Panc1 (cell line): ENCODE measurements around the gene CHST1. TPM values are rescaled to one million over a fixed set of nuclear protein-coding genes. Genes with fewer than 3 reads are reported as not detected.

Experiments
- ATAC-seq: fragments of 200-7000 bp; cut with Tn5 transposase; 2 replicates; pipeline ENCODE4 v1.9.1; 2020; ENCODE audit warnings: mild to moderate bottlenecking, moderate library complexity
- BruUV-seq: library from RNA; stranded (reverse); fragments of 400-500 nt; replicated peaks from 2 replicates; lab custom pipeline; 2021; lab: Mats Ljungman, UMichigan
- CTCF ChIA-PET: fragments of 300-600 bp; sonication (Branson Sonifier 250); formaldehyde crosslinking; loops from one replicate; lab custom pipeline; 2022; ENCODE audit warnings: antibody characterized with exemption; lab: Charles Lee
- POLR2A ChIA-PET: fragments of 300-600 bp; sonication (Branson Sonifier 250); formaldehyde crosslinking; loops from one replicate; lab custom pipeline; 2022; ENCODE audit warnings: antibody characterized with exemption; lab: Charles Lee
- DNase-seq: peaks from one replicate; pipeline ENCODE4 v3.0.0-alpha.2; 2010; ENCODE audit warnings: low read depth, low spot score
- H3K27ac ChIP-seq: 2 replicates; pipeline ENCODE4 v1.5.1; 2011; ENCODE audit warnings: mild to moderate bottlenecking, low read length, inconsistent platforms
- H3K27me3 ChIP-seq: fragments of 200-500 bp; sonication (Bioruptor generic); 2 replicates; pipeline ENCODE4 v1.6.0; 2014; ENCODE audit warnings: low read length, inconsistent platforms; ENCODE audit not compliant: control insufficient read depth, insufficient read depth
- H3K36me3 ChIP-seq: fragments of 200-500 bp; sonication (Bioruptor generic); 2 replicates; pipeline ENCODE4 v1.5.1; 2014; ENCODE audit warnings: inconsistent platforms, mild to moderate bottlenecking, low read length, moderate library complexity; ENCODE audit not compliant: control insufficient read depth, insufficient read depth
- H3K4me1 ChIP-seq: 2 replicates; pipeline ENCODE4 v1.5.1; 2011; ENCODE audit warnings: inconsistent platforms, mild to moderate bottlenecking, low read length, moderate library complexity; ENCODE audit not compliant: control insufficient read depth, insufficient read depth
- H3K4me3 ChIP-seq, 2 experiments: 2 replicates each; pipeline ENCODE4 v1.5.1; 2011 to 2012; ENCODE audit warnings: low read depth in 2 of 2, low read length in 2 of 2, mild to moderate bottlenecking in 2 of 2, inconsistent platforms in 1 of 2, moderate library complexity in 1 of 2
- H3K9me3 ChIP-seq: fragments of 200-500 bp; sonication (Bioruptor generic); 2 replicates; pipeline ENCODE4 v1.5.1; 2014; ENCODE audit warnings: low read depth, mild to moderate bottlenecking, inconsistent platforms, low read length, moderate library complexity; ENCODE audit not compliant: control insufficient read depth, insufficient read depth
- CTCF ChIP-seq: fragments of 450-650 bp; IDR thresholded peaks from 2 replicates; pipeline ENCODE4 v1.5.1; 2017; ENCODE audit warnings: mild to moderate bottlenecking
- POLR2AphosphoS5 ChIP-seq: IDR thresholded peaks from 2 replicates; pipeline ENCODE4 v1.6.1; 2012; ENCODE audit warnings: mild to moderate bottlenecking, low read depth, low read length, moderate library complexity
- REST ChIP-seq, 2 experiments: IDR thresholded peaks; 2 replicates each; pipeline ENCODE4 v1.6.1; 2011 to 2012; ENCODE audit warnings: low read depth in 2 of 2, control low read depth in 1 of 2, low read length in 1 of 2, mild to moderate bottlenecking in 1 of 2, moderate library complexity in 1 of 2; ENCODE audit not compliant: insufficient read depth in 1 of 2
- SIN3A ChIP-seq: IDR thresholded peaks from 2 replicates; pipeline ENCODE4 v1.6.1; 2012; ENCODE audit warnings: low read depth, mild to moderate bottlenecking, low read length, moderate library complexity, borderline replicate concordance; ENCODE audit not compliant: insufficient read depth
- TCF7L2 ChIP-seq: IDR thresholded peaks from 2 replicates; pipeline ENCODE4 v1.6.1; 2011; ENCODE audit warnings: mild to moderate bottlenecking, low read depth, low read length, inconsistent platforms
- in situ Hi-C: cut with HindIII; loops from 2 replicates; pipeline ENCODE4 v1.10.0; 2016; ENCODE audit warnings: low sequenced_read_pairs, low pct_unique_long_range_greater_than_20kb
- intact Hi-C: fragments of 100-400 bp; cut with micrococcal nuclease; formaldehyde crosslinking; loops from one replicate; pipeline ENCODE4 v1.10.0; 2022; ENCODE audit not compliant: unreplicated experiment
- total RNA-seq: library from RNA; stranded (reverse); gene quantifications from one replicate; pipeline ENCODE4 v1.2.1, GENCODE V29; 2021; ENCODE audit not compliant: unreplicated experiment

The CHST1 gene
- total RNA-seq, 1 experiment from 2014 or later, result not detected

DNA sequence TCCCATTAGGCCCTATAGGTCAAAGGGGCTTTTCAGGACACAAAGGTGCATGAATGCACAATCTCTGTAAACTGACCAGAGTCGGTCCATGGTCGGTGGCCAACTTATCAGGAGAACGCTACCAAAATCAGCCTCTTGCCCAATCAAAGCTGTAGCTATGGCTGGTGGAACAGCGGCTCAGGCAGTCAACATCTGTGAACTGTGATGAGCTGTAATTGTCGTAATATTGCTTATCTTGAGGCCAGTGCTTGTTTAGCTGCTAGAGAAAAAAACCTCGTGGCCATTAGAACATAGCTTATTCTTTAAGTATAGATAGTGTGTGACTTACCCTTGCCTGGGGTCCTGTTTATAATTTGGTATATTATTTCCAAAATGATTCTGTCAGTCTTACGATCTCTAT lies 14.4 kb upstream of the CHST1 start:
- in situ Hi-C loops (no loop called here), intact Hi-C loops (loop anchor here (5.0 kb wide), 1 partner anchor 92 kb away; no protein-coding TSS in a partner anchor)
- ChIA-PET POLR2A (no interaction called here), CTCF (interaction anchor here (1.0 kb wide), 2 partner anchors 25 to 92 kb away, joined by 3 read pairs; no protein-coding TSS in a partner anchor)
- H3K27ac ChIP-seq, result no peak overlapping the region
- BruUV-seq, result no TSS peak
- DNase-seq (no peak), ATAC-seq (no peak)
- no peaks in the 10 kb centered on the region for H3K4me1 ChIP-seq
- TF ChIP-seq SIN3A (no peak), CTCF (no peak), REST (IDR thresholded peaks at IDR 0.05; ENCODE audit: insufficient read depth in 1 of 2, low read depth in 2 of 2, low read length in 1 of 2) (no peak), POLR2AphosphoS5 (no peak), TCF7L2 (no peak)
- no peak overlapping the region for H3K4me3 ChIP-seq
- H3K9me3 ChIP-seq, result no peaks in the 10 kb centered on the region
- H3K27me3 ChIP-seq, result no peaks in the 10 kb centered on the region; the same call in none of the 2 replicates
- no peaks in the 10 kb centered on the region for H3K36me3 ChIP-seq

DNA sequence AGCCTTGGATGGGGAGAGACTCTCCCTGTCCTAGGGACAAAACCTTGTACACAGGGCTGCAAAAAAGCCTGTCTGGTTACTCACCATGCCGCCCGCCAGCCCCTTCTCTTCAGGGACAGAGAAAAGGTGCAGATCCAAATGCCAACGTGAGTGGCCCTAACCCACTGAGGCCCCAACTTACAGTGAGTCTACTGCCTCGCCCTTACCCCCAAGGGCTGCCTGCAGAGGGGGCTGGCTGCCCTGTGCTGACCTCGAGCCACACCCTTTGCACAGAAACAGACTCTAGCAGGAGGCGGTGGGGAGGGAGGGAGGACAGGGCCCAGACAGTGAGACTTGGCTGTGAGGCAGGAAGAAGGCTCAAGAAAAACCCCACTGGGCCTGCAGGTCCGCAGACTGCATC lies 13.6 kb upstream of the CHST1 start:
- POLR2A ChIA-PET, result no interaction called here
- no TSS peak for BruUV-seq
- Histone ChIP-seq H3K9me3 (no peaks in the 10 kb centered on the region), H3K36me3 (no peaks in the 10 kb centered on the region), H3K27me3 (no peaks in the 10 kb centered on the region; the same call in 1 of the 2 replicates), H3K4me3 (no peak overlapping the region), H3K27ac (no peak overlapping the region), H3K4me1 (no peaks in the 10 kb centered on the region)
- CTCF ChIA-PET, result interaction anchor here (1.0 kb wide), 1 partner anchor 93 kb away, joined by 3 read pairs; no protein-coding TSS in a partner anchor
- intact Hi-C loops, result loop anchor here (5.0 kb wide), 1 partner anchor 93 kb away; no protein-coding TSS in a partner anchor
- no peak for DNase-seq
- TF ChIP-seq REST (IDR thresholded peaks at IDR 0.05; ENCODE audit: insufficient read depth in 1 of 2, low read depth in 2 of 2, low read length in 1 of 2), result no peak
- no peak for TF ChIP-seq POLR2AphosphoS5
- TF ChIP-seq TCF7L2, result no peak
- TF ChIP-seq CTCF, result no peak
- no peak for TF ChIP-seq SIN3A
- ATAC-seq, result no peak
- in situ Hi-C loops, result no loop called here
